Activated CD4-positive, alpha-beta T cell treated with anti-CD3 and anti-CD28 coated beads, Interleukin-2, amount 10 ng/mL, durations not matched to agents 7 days and 5 days (primary cell): Measurements from ENCODE around the gene ELP2. TPM values are rescaled to one million over a fixed set of nuclear protein-coding genes. Genes with fewer than 3 reads are reported as not detected.
"Not testable (repeated sequence)": the region's sequence is repeated elsewhere in the genome, so short reads cannot be mapped to it uniquely, and the experiment has no call there.

Source experiments
- CTCF ChIA-PET: fragments of 350-600 bp; sonication (Branson Sonifier 250); formaldehyde crosslinking; loops from one replicate; lab custom pipeline; 2021; ENCODE audit warnings: antibody characterized with exemption; lab: Charles Lee
- POLR2A ChIA-PET: fragments of 350-600 bp; sonication (Branson Sonifier 250); formaldehyde crosslinking; loops from one replicate; lab custom pipeline; 2021; ENCODE audit warnings: antibody characterized with exemption; lab: Charles Lee
- DNase-seq: peaks from one replicate; pipeline ENCODE4 v3.0.0-alpha.2; 2020
- H3K27ac Mint-ChIP-seq: one replicate; pipeline ENCODE4 v1.8.0; 2021; ENCODE audit warnings: mild to moderate bottlenecking, moderate library complexity, mixed read lengths
- H3K27me3 Mint-ChIP-seq: one replicate; pipeline ENCODE4 v1.8.0; 2021; ENCODE audit warnings: mixed read lengths
- H3K36me3 Mint-ChIP-seq: one replicate; pipeline ENCODE4 v1.8.0; 2021; ENCODE audit warnings: low read depth, mixed read lengths
- H3K4me1 Mint-ChIP-seq: one replicate; pipeline ENCODE4 v1.8.0; 2021; ENCODE audit warnings: mixed read lengths
- H3K4me3 Mint-ChIP-seq: one replicate; pipeline ENCODE4 v1.8.0; 2021; ENCODE audit warnings: mild to moderate bottlenecking, moderate library complexity, mixed read lengths
- H3K9me3 Mint-ChIP-seq: one replicate; pipeline ENCODE4 v1.8.0; 2021; ENCODE audit warnings: mixed read lengths
- total RNA-seq, 2 experiments: library from RNA; stranded (reverse); gene quantifications; one replicate each; pipeline ENCODE4 v1.2.3, GENCODE V29; 2021

Gene ELP2
- total RNA-seq, 2 experiments from 2014 or later = 63.3 to 72.8 TPM

GRCh38 chr18:36197511-36198166, 67.9 kb downstream of the ELP2 start:
- H3K9me3 Mint-ChIP-seq = no peaks in the 10 kb centered on the region
- H3K36me3 Mint-ChIP-seq = no peaks in the 10 kb centered on the region
- no peak overlapping the region for H3K27ac Mint-ChIP-seq
- ChIA-PET POLR2A (interaction anchor here (0.6 kb wide), 1 partner anchor 251 kb away, joined by 8 read pairs; no protein-coding TSS in a partner anchor), CTCF (interaction anchor here (1.2 kb wide), 1 partner anchor 12 kb away, joined by 3 read pairs; no protein-coding TSS in a partner anchor)
- no peak overlapping the region for H3K4me3 Mint-ChIP-seq
- DNase-seq = no peak
- H3K4me1 Mint-ChIP-seq = no peaks in the 10 kb centered on the region
- peaks cover 5% of the 10 kb centered on the region for H3K27me3 Mint-ChIP-seq

GRCh38 chr18:36199691-36200295, 70.1 kb downstream of the ELP2 start:
- Mint-ChIP-seq H3K27me3 (peaks cover 5% of the 10 kb centered on the region), H3K9me3 (no peaks in the 10 kb centered on the region), H3K36me3 (no peaks in the 10 kb centered on the region), H3K4me3 (no peak overlapping the region), H3K4me1 (no peaks in the 10 kb centered on the region), H3K27ac (no peak overlapping the region)
- ChIA-PET CTCF (no interaction called here), POLR2A (no interaction called here)
- DNase-seq = no peak

GRCh38 chr18:36200354-36200771, 70.7 kb downstream of the ELP2 start:
- no peak overlapping the region for H3K27ac Mint-ChIP-seq
- H3K36me3 Mint-ChIP-seq = no peaks in the 10 kb centered on the region
- H3K27me3 Mint-ChIP-seq = peaks cover 5% of the 10 kb centered on the region
- no peak overlapping the region for H3K4me3 Mint-ChIP-seq
- no peak for DNase-seq
- ChIA-PET POLR2A (no interaction called here), CTCF (no interaction called here)
- no peaks in the 10 kb centered on the region for H3K9me3 Mint-ChIP-seq
- H3K4me1 Mint-ChIP-seq = no peaks in the 10 kb centered on the region

GRCh38 chr18:36201765-36202164, 72.1 kb downstream of the ELP2 start:
- H3K27me3 Mint-ChIP-seq = no peaks in the 10 kb centered on the region
- no peaks in the 10 kb centered on the region for H3K36me3 Mint-ChIP-seq
- no peaks in the 10 kb centered on the region for H3K4me1 Mint-ChIP-seq
- no peaks in the 10 kb centered on the region for H3K9me3 Mint-ChIP-seq
- no peak overlapping the region for H3K27ac Mint-ChIP-seq
- ChIA-PET POLR2A (no interaction called here), CTCF (interaction anchor here (1.0 kb wide), 1 partner anchor 27 kb away, joined by 6 read pairs; no protein-coding TSS in a partner anchor)
- H3K4me3 Mint-ChIP-seq = no peak overlapping the region
- DNase-seq = no peak

- no peaks in the 10 kb centered on the region for H3K4me1 Mint-ChIP-seq
Observed at GRCh38 chr18:36203360-36203895, 73.7 kb downstream of the ELP2 start.

GRCh38 chr18:36205166-36205565, 75.5 kb downstream of the ELP2 start:
- Mint-ChIP-seq H3K9me3 (no peaks in the 10 kb centered on the region), H3K27me3 (peaks cover 10% of the 10 kb centered on the region), H3K27ac (no peak overlapping the region), H3K4me3 (no peak overlapping the region), H3K4me1 (no peaks in the 10 kb centered on the region), H3K36me3 (no peaks in the 10 kb centered on the region)
- CTCF ChIA-PET = no interaction called here
- DNase-seq = no peak
- POLR2A ChIA-PET = no interaction called here

More at GRCh38 chr18:36203360-36203895, 73.7 kb downstream of the ELP2 start:
- Mint-ChIP-seq H3K4me3 (no peak overlapping the region), H3K9me3 (no peaks in the 10 kb centered on the region), H3K27ac (no peak overlapping the region), H3K27me3 (peaks cover 4% of the 10 kb centered on the region), H3K36me3 (no peaks in the 10 kb centered on the region)
- POLR2A ChIA-PET = no interaction called here
- CTCF ChIA-PET = no interaction called here
- DNase-seq = no peak

GRCh38 chr18:36207303-36207702, 77.6 kb downstream of the ELP2 start:
- Mint-ChIP-seq H3K9me3 (no peaks in the 10 kb centered on the region), H3K4me3 (no peak overlapping the region), H3K36me3 (no peaks in the 10 kb centered on the region), H3K27me3 (peaks cover 10% of the 10 kb centered on the region), H3K27ac (no peak overlapping the region), H3K4me1 (no peaks in the 10 kb centered on the region)
- no peak for DNase-seq
- ChIA-PET POLR2A (no interaction called here), CTCF (no interaction called here)

GRCh38 chr18:36207969-36208368, 78.3 kb downstream of the ELP2 start:
- H3K9me3 Mint-ChIP-seq, DNase-seq, H3K36me3 Mint-ChIP-seq, POLR2A ChIA-PET, H3K27ac Mint-ChIP-seq, H3K4me1 Mint-ChIP-seq, H3K4me3 Mint-ChIP-seq, CTCF ChIA-PET: not testable (repeated sequence)
- peaks cover 10% of the 10 kb centered on the region for H3K27me3 Mint-ChIP-seq

- no peak overlapping the region for H3K4me3 Mint-ChIP-seq
- no peaks in the 10 kb centered on the region for H3K4me1 Mint-ChIP-seq
- no peak overlapping the region for H3K27ac Mint-ChIP-seq
- DNase-seq = no peak
- POLR2A ChIA-PET = no interaction called here
- CTCF ChIA-PET = no interaction called here
- H3K36me3 Mint-ChIP-seq = no peaks in the 10 kb centered on the region
- no peaks in the 10 kb centered on the region for H3K9me3 Mint-ChIP-seq
- peaks cover 10% of the 10 kb centered on the region for H3K27me3 Mint-ChIP-seq
Observed at GRCh38 chr18:36211612-36212065, 81.9 kb downstream of the ELP2 start.

GRCh38 chr18:36212301-36213171, 82.8 kb downstream of the ELP2 start:
- Mint-ChIP-seq H3K36me3 (no peaks in the 10 kb centered on the region), H3K4me1 (no peaks in the 10 kb centered on the region), H3K27me3 (peaks cover 11% of the 10 kb centered on the region), H3K9me3 (no peaks in the 10 kb centered on the region), H3K27ac (no peak overlapping the region), H3K4me3 (no peak overlapping the region)
- ChIA-PET POLR2A (no interaction called here), CTCF (no interaction called here)
- no peak for DNase-seq

GRCh38 chr18:36214811-36215210, 85.1 kb downstream of the ELP2 start:
- Mint-ChIP-seq H3K4me3 (no peak overlapping the region), H3K9me3 (no peaks in the 10 kb centered on the region), H3K27me3 (peaks cover 3% of the 10 kb centered on the region), H3K4me1 (no peaks in the 10 kb centered on the region), H3K27ac (no peak overlapping the region), H3K36me3 (no peaks in the 10 kb centered on the region)
- no peak for DNase-seq
- ChIA-PET CTCF (no interaction called here), POLR2A (no interaction called here)

GRCh38 chr18:36215577-36215976, 85.9 kb downstream of the ELP2 start:
- Mint-ChIP-seq H3K27me3 (peaks cover 3% of the 10 kb centered on the region), H3K36me3 (no peaks in the 10 kb centered on the region), H3K9me3 (no peaks in the 10 kb centered on the region), H3K27ac (no peak overlapping the region), H3K4me3 (no peak overlapping the region), H3K4me1 (no peaks in the 10 kb centered on the region)
- CTCF ChIA-PET = no interaction called here
- POLR2A ChIA-PET = no interaction called here
- no peak for DNase-seq

GRCh38 chr18:36217348-36217747, 87.6 kb downstream of the ELP2 start:
- CTCF ChIA-PET = no interaction called here
- POLR2A ChIA-PET = no interaction called here
- no peak overlapping the region for H3K27ac Mint-ChIP-seq
- no peak for DNase-seq
- H3K4me1 Mint-ChIP-seq = no peaks in the 10 kb centered on the region
- no peak overlapping the region for H3K4me3 Mint-ChIP-seq
- H3K27me3 Mint-ChIP-seq = peaks cover 5% of the 10 kb centered on the region
- no peaks in the 10 kb centered on the region for H3K9me3 Mint-ChIP-seq
- no peaks in the 10 kb centered on the region for H3K36me3 Mint-ChIP-seq
